Measurements from ENCODE around the gene CES3. TPM values are rescaled to one million over a fixed set of nuclear protein-coding genes. Genes with fewer than 3 reads are reported as not detected.

The CES3 gene
- total and polyA plus RNA-seq, 2 experiments from 2014 or later: 6.4 to 12.8 TPM

GRCh38 chr16:66927918-66928649 is 33.0 kb upstream of the CES3 start:
- Histone ChIP-seq H3K4me1 (ENCODE audit: low read depth) (peaks cover 48% of the 10 kb centered on the region), H3K27ac (no peak overlapping the region), H3K27me3 (no peaks in the 10 kb centered on the region), H3K36me3 (no peaks in the 10 kb centered on the region), H3K9me3 (ENCODE audit: low read depth) (no peaks in the 10 kb centered on the region), H3K4me3 (no peak overlapping the region)
- no peak for TF ChIP-seq CTCF (IDR thresholded peaks at IDR 0.05; ENCODE audit: low read depth, low read length)
- DNase-seq (ENCODE audit: low read depth in 1 of 2, low spot score in 1 of 2): no peak

GRCh38 chr16:66928702-66929388 is 32.2 kb upstream of the CES3 start:
- peak; percentile 50 to 68 for DNase-seq (ENCODE audit: low read depth in 1 of 2, low spot score in 1 of 2)
- peak; percentile 57 for TF ChIP-seq CTCF (IDR thresholded peaks at IDR 0.05; ENCODE audit: low read depth, low read length)

GRCh38 chr16:66930189-66930588 is 30.9 kb upstream of the CES3 start:
- no peaks in the 10 kb centered on the region for H3K36me3 ChIP-seq
- no peak overlapping the region for H3K4me3 ChIP-seq
- H3K27ac ChIP-seq: peak overlapping the region; percentile 74
- TF ChIP-seq CTCF (IDR thresholded peaks at IDR 0.05; ENCODE audit: low read depth, low read length): no peak
- peak; percentile 52 to 60 for DNase-seq (ENCODE audit: low read depth in 1 of 2, low spot score in 1 of 2)
- H3K4me1 ChIP-seq (ENCODE audit: low read depth): peaks cover 37% of the 10 kb centered on the region
- H3K27me3 ChIP-seq: no peaks in the 10 kb centered on the region
- H3K9me3 ChIP-seq (ENCODE audit: low read depth): no peaks in the 10 kb centered on the region

More at GRCh38 chr16:66928702-66929388, 32.2 kb upstream of the CES3 start:
- H3K4me3 ChIP-seq: no peak overlapping the region
- no peaks in the 10 kb centered on the region for H3K36me3 ChIP-seq
- H3K27me3 ChIP-seq: no peaks in the 10 kb centered on the region
- H3K9me3 ChIP-seq (ENCODE audit: low read depth): no peaks in the 10 kb centered on the region
- peaks cover 45% of the 10 kb centered on the region for H3K4me1 ChIP-seq (ENCODE audit: low read depth)
- H3K27ac ChIP-seq: no peak overlapping the region

GRCh38 chr16:66931665-66932064 is 29.4 kb upstream of the CES3 start:
- Histone ChIP-seq H3K4me3 (no peak overlapping the region), H3K4me1 (ENCODE audit: low read depth) (peaks cover 37% of the 10 kb centered on the region), H3K9me3 (ENCODE audit: low read depth) (no peaks in the 10 kb centered on the region), H3K27me3 (no peaks in the 10 kb centered on the region), H3K36me3 (no peaks in the 10 kb centered on the region), H3K27ac (no peak overlapping the region)
- DNase-seq (ENCODE audit: low read depth in 1 of 2, low spot score in 1 of 2): no peak
- no peak for TF ChIP-seq CTCF (IDR thresholded peaks at IDR 0.05; ENCODE audit: low read depth, low read length)

GRCh38 chr16:66932076-66932475 is 29.0 kb upstream of the CES3 start:
- Histone ChIP-seq H3K27me3 (no peaks in the 10 kb centered on the region), H3K36me3 (no peaks in the 10 kb centered on the region), H3K9me3 (ENCODE audit: low read depth) (no peaks in the 10 kb centered on the region), H3K4me3 (no peak overlapping the region), H3K4me1 (ENCODE audit: low read depth) (peaks cover 33% of the 10 kb centered on the region), H3K27ac (peak overlapping the region; percentile 34)
- no peak for DNase-seq (ENCODE audit: low read depth in 1 of 2, low spot score in 1 of 2)
- no peak for TF ChIP-seq CTCF (IDR thresholded peaks at IDR 0.05; ENCODE audit: low read depth, low read length)

Measured in cardiac muscle cell (in vitro differentiated cells and primary cell).